GM21381 (cell line): ENCODE data around the gene SERTAD2.
A peak's percentile ranks its signal among the peaks of the same experiment; 100 is the strongest.

ENCODE experiments used
- ATAC-seq: cut with Tn5 transposase; IDR thresholded peaks from one replicate; pipeline ENCODE4 v1.9.1; 2021; ENCODE audit warnings: mild to moderate bottlenecking, moderate library complexity; ENCODE audit not compliant: unreplicated experiment

The SERTAD2 gene

DNA sequence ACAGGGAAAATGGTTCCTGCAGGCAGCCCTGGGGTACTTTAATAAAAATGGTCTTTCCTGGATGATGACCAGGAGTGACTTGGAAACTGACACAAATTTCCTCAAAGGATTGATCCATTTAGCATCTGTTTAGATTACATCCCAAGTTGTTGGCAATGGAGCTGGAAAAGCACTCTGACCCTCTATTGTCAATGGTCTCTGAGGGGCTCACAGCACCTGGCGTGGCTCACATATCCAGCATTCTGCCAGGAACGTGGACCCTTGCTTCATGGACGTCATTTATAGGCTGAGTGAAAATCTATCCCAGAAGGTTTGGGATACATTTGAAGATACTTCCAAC is 43.8 kb downstream of the SERTAD2 start:
- no peak for ATAC-seq

DNA sequence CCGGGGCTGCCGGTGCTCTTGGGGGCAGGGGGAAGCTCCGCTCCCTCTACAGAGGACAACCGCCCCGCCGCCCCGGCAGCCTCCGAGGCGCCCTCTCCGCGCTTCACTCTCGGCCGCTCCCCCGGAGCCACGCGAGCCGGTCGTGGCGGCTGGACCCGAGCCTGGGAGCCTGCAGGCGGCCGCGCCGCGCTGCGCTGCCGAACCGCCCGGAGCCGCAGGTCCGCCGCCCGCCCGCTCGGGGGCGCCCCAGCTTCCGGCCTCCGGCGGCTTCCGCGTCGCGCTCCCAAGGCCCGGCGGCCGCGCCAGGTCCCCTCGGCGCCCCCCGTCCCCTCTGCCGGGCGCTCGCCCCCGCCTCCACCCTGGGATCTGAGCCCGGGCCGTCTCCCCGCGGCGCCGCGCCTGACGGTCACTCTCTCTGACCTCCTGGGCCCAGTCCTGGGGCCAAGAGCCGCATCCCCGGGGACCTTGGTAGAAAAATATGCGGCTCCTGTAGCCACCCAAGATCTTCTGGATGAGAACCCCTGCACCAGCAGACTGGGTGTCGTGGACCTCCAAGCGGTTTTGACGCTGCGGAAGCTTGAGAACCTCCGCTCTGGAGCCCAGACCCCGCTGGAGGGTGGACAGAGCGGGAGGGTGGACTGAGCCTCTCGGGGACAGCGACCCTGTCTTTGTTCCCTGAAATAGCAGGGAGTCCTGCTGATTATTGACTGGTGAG is 44.3 kb downstream of the SERTAD2 start:
- peak; percentile 41 for ATAC-seq

DNA sequence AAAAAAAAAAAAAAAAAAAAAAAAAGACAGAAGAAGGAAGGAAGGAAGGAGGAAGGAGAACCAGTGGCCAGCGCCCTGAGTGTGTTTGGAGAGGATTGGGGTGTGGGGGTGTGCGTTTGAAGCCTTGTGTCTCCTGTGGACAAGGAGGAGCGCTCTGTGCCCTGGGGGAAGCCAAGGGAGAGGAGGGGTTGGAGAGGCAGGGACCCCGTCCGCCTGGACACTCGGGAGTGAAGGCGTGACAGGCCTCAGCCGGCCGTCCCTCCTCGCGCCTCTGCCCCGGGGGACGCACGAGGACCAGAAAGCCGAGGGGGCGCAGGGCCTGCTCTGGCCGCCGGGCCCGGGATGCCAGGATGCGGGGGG is 44.9 kb downstream of the SERTAD2 start:
- ATAC-seq = peak; percentile 0

DNA sequence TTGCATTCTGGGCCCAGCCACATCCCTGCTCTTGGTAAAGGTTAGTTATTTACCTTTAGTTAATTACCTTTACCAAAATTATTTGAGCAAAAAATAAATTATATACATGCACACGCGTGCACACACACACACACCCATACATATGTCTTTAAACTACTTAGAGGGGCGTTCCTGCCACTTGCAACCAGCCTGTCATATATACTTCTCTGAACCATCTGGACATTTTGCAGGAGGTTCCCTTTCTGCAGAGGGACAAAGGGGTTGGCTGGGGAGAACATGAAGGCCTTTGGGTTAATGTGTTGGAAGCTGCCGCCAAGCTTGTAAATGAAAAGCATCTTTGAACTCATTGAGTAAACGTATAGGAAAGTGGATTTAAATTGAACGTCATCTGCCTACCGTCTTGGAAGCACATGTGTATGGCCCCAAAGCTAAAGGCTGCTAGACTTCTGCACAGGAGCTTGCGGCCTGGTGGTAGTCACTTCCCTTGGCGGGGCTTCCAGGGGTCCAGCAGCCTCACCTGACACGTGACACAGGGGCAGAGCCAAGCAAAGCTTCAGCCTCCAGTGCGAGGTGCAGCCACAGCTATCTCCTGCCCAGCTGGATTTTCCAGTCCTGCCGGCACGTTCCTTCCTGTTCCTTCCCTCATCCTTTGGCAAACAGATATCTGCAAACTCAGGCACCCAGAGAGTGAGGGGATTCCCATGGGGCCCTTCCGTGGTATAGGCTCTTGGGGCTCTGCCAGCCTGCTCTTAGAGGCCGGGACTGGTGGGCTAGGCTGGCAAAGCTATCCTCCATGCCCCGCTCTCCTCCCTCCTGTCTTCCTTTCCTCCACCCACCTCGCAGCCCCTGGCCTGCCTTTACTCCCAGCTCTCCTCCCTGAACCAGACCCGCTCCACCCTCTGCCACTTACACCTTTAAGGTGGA is 46.1 kb downstream of the SERTAD2 start:
- no peak for ATAC-seq

DNA sequence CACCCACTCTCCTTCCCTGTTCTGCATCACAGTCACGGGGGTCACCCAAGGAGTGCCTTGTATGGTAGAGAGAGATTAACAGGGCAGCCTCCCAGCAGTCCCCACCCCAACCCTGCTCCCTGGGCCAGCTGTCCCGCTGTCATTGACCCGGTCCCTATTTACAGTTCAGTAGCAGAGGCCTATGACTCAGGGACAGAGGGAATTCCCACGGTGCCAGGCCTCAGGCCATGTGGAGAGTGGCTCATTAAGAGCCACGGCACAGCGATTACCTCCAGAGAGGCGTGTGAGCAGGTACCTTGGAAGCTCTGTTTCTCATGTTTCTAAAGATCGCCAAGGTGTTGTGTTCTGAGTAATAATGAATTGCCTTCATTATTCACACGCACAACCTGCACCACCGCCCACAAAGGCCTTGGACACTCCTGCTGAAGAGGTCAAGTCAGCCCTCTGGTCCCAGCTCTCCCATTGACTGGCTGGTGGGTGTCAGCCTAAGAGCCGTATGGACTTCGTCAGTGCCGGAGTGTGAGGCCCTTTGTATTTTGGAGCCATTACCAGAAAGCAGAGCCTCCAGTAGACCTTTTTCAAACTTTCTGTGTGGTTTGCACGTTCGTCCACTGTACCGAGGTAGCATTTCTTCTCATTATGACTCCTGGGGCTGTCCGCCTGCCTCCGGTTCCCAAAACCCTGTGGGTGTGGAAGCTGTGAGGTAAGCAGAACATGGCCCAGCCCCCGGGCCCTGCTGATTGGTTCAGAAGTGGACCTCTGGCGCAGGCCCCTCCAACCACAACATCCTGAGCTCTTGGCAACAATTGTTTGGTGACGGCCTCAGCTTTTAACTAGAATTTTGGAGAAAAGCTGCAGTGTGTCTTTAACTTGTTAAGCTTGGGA is 47.0 kb downstream of the SERTAD2 start:
- ATAC-seq = peak; percentile 82

DNA sequence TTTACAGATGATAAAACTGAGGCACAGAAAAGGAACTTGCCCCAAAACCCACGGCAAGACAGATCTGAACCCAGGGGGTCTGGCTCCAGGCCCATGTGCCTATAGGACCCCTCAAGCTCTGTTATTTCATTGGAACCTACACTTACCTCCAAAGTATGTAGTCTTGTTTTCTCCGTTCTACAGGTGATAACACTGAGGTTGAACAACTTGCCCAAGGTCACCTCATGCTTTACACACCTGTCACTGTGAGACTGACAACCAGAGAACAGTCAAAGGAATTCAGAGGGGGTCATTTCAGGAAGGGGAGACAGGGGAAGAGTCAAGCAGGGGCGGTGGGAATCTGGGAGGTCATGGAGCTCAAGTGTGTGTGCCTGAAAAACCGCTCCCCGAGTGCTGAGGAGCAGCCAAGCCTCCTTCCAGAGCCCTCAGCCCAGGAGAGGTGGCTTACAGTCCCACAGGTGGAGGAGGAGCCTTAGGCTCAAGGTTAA is 47.7 kb downstream of the SERTAD2 start:
- no peak for ATAC-seq

DNA sequence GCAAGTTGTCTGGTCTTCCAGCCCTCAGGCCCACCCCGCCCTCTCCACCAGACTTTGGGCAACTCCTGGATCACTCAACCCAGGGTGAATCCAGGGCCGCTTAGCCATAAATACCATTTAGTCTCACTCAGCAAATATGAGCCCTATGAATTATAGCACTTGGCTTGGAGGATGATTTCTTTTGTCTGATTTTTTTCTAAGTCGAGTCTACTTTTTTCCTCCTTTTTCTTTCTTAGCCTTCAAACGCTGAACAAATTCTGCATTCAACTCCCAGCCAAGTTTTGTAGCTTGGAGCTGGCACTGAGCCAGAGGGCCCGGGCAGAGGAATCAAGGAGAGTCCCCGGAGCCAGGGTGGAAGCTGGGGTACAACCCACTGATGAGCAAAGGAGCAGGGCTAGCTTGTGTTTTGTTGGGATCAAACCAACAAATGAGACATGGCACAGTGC is 48.7 kb downstream of the SERTAD2 start:
- ATAC-seq = no peak

DNA sequence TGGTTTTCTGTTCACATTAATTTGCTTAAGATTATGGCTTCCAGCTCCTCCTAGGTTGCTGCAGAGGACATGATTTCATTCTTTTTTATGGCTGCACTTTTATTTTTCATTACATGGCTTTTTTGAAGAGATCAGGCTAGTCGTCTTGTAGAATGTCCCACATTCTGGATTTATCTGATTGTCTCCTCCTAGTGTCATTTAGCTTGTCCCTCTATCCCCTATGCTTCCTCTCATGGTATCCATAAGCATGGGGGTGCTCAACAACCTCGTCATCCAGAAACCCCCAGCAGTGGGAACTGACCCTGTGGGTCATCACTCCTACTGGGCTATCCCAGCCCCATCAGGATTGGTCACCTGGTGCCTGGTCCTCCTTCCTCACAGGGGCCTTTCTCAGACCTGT is 49.6 kb downstream of the SERTAD2 start:
- no peak for ATAC-seq

DNA sequence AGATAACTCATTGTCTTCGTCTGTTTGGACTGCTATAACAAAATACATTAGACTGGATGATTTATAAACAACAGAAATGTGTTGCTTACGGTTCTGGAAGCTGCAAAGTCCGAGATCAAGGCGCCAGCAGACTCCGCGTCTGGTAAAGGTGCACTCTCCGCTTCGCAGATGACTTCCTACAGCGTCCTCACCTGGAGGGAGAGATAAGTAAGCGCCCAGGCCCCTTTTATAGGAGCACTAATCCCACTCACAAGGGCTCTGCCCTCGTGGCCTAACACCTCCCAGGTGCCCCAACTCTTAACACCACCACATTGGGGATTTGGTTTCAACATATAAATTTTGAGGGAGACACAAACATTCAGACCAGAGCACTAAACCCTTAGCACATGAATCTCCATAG is 51.3 kb downstream of the SERTAD2 start:
- ATAC-seq = no peak

DNA sequence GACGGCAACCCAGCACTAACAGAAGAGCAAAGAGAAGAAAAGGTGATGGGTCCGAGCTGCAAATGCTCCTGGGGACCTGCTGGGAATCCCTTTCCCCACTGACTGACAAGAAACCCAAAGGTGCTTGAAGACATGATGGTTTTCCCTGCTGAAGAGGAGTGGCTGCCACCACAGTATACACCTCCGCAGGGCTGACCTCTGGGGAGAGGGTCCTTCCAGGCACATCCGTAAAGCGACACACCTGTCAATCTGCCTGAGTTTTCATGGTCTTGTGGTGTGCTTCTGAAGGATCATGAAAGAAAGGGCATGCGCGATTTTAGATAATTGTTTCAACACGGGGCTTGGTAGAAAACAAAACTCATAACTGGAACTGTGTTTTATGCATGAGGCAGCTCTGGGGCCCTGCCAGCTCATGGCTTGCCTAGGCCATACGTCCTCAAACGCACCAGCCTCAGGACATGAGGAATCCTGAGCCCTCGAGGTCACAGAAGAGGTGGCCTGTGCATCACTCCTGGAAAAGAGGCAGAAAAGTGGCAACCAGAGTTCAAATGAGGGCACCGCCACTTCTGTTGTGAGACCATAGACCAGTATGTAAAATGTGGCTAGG is 51.8 kb downstream of the SERTAD2 start:
- ATAC-seq = no peak

DNA sequence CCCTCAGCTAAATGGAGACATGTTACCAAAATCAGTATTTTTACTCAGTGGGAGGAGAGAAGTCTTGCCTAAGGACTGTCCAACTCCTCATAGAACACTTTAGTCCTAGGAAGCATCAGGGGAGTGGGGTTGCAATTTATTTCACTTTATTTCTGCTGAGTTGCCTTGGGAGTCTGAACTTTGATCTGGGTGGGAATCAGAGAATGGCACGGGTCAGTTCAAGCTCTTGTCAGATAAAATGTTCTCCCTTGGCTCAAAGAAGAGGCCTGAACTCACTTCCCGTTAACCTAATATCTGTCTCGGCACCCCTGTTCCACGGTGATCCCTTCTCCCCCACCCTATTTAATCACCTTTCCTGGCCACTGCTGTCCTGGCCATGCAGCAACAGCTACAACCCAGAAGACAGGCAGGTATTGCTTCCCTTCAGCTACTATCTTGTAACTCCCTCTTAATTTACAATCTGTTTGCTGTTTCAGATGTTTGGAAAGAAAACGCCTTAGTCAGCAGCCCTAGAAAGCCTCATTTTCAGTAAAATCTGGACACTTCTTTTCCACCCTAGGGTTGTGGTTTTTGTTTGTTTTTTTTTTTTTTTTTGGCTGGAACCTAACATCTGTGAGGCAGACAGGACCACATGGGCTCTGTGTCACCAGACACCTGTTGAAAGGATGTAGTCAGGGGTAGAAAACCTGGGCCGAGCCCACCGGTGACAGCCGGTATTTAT is 52.5 kb downstream of the SERTAD2 start:
- ATAC-seq = no peak

DNA sequence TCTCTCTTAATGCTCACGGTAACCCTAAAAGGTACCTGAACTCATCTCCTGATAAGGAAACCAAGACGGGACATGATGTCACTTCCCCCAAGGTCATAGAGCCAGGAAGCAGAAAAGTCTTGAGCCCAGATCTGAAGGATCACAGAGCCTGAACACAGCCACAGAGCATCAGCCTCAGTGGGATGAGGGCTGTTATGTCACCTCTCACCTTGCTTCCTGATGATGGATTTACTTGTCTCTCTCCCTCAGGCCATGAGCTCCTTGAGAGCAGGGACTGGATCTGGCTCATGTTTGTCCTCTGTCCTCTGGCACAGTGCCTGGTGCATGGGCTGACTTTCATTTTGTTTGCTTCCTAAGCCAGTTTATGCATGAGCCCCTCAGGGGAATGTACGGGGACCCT is 54.2 kb downstream of the SERTAD2 start:
- no peak for ATAC-seq

DNA sequence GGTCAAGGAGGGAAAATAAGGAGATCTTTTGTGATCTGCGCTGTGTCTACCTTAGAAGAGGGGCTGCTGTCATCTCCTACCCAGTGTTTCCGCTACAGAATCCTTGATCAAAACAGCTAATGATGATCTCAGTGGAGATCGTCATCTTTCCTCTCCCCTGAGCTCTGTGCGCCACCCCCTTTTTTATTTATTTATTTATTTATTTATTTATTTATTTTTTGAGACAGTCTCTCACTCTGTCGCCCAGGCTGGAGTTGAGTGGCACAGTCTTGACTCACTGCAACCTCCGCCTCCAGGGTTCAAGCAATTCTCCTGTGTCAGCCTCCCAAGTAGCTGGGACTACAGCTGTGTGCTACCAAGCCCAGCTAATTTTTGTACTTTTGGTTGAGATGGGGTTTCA is 55.5 kb downstream of the SERTAD2 start:
- ATAC-seq = no peak

DNA sequence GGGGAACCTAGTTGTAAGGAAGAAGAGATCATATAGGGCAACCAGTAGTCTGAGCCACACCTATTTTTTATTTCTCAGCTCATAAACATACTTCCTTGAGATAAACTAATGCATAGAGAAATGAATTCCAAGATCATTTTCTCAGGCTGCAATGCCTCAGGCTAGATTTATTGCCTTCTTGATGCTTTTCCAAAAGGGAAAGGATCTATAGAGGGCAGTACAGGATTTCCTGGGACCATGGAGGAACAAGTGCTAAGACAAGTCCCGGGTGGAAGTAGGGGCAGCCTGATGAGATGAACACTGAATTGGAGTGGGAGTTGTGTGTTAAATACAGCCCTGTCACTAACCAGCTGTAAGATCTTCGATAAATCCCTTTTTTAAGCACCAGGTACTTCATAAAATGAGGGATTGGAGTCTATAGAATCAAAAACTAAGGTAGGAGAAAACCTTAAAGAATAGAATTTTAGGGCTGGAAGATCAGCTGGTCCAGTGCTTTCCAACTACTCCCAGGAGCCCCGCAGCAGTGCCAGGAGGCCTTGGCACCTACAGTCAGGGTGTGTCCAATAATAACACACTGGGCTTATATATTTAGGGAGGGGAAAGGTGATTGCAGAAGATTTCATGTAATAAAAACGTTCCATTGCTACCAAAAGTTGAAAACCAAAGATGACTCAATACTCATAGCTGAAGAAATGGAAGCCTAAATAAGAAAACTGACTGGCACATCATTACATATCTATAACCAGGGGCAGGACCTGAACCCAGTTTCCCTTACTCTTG is 58.1 kb downstream of the SERTAD2 start:
- no peak for ATAC-seq

DNA sequence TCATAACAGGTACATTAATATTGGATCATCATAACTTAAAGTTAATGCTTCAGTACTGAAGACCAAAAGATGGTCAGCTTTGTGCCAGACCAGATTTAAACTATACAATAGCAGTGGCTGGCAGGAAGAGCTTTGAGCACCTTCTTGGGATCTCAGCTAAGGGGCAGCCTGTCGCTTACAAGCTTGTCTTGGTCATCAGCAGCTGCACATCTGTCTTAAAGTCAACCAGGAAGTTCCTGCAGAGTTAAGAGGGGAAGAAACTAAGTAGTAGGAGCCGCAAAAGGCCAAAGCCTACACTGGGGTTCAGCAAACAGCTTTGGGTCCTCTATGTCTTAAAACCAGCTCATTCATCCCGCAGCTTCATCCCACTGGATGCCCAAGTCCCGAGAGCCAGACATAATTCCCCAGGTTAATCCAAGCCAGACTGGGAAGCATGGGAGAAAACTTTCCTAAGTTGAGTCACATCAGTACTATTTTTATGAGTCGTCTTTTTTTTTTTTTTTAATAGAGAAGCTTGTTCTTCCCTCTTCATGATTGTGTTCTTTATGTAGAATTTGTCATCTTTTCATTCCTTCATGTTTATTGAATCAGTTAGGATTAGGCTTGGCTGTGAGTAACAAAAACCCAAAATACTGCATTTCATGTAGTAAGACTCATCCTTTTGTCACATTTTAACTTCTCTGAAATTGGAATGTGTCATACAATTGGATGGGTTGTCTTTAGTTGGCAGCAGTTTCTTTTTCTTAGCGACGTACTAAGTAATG is 59.3 kb downstream of the SERTAD2 start:
- ATAC-seq = no peak

DNA sequence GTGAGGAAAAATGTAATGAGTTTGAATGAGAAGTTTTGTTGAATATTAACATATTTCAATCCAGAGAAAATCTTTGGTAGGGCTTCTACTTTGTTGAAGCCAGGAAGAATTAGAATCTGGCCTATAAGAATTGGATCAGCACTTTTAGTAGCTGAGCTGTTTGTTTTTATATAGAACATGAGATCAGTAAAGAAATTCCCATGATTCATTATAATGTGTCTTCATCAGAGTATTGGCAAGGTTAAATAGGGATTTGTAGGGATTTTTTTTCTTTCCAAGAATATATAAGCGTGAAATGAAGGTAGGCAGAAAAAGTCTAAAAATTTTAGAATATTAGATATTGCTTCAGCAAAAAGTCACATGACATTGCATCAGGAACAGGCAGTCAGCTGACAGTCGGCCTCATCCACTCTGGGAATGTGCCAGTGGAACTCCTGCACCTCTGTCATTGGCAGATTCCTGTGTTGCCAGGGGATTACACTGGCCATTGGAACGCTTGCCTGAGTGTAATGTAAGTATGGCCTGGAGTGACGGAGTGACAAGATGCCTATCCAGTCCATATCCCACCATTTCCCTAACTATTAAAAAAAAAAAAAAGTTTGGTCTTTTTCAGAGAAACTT is 60.6 kb downstream of the SERTAD2 start:
- ATAC-seq = no peak

DNA sequence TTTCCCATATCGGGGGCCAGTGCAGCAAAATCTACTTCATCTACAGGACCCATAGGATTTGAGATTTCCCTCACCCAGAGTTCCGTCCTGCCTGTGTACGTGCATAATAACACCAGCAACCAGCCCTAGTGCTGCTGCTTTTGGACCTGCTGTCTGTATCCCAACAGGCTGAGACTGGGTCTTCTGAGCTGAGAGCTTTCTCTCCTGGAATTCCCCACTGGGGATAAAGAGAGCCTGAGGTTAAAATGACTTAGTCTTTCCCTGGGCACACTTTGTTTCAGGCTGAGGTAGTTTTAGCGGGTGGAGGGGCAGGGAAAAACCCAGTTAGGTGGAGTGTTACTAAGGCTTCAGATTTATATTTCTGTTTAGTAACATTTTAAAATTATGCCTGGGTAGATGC is 62.5 kb downstream of the SERTAD2 start:
- no peak for ATAC-seq

DNA sequence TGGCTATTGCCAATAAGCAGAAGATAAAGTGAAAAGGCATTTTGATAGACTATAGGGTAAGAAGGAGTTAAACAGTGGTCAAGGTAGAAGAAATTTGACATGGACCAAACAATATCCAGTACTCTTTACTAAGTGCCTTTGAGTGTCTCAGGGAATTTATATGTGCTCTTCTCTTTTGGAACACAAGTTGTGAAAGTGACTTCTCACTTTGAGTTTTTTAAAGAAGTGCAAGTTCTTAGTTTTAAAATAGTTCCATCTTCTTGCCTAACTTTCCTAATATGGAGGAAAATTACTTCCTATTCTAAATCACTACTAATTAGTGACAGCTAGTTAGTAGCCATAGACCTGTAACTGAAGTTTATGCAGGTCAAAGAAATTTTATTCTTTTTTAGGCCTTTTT is 66.2 kb downstream of the SERTAD2 start:
- ATAC-seq = no peak
